Measurements from ENCODE around the gene ADIPOQ.

ADIPOQ gene

DNA sequence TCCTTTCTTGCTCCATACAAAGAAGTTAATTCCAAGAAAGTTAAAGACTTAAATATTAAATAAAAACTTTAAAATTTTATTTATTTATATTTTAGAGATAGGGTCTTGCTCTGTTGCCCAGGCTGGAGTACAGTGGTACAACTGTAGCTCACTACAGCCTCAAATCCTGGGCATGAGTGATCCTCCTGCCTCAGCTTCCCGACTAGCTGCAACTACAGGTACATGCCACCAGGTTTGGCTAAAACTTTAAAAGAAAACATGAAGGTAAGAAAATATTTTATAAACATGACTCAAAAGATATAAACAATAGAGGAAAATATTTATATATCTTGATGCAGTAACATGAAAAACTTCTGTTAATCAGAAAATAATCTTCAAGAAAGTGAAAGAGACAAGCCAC, 33.2 kb downstream of the ADIPOQ start:
- TF ChIP-seq, protein P1, sequence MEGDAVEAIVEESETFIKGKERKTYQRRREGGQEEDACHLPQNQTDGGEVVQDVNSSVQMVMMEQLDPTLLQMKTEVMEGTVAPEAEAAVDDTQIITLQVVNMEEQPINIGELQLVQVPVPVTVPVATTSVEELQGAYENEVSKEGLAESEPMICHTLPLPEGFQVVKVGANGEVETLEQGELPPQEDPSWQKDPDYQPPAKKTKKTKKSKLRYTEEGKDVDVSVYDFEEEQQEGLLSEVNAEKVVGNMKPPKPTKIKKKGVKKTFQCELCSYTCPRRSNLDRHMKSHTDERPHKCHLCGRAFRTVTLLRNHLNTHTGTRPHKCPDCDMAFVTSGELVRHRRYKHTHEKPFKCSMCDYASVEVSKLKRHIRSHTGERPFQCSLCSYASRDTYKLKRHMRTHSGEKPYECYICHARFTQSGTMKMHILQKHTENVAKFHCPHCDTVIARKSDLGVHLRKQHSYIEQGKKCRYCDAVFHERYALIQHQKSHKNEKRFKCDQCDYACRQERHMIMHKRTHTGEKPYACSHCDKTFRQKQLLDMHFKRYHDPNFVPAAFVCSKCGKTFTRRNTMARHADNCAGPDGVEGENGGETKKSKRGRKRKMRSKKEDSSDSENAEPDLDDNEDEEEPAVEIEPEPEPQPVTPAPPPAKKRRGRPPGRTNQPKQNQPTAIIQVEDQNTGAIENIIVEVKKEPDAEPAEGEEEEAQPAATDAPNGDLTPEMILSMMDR (IDR thresholded peaks at IDR 0.05) = no peak

DNA sequence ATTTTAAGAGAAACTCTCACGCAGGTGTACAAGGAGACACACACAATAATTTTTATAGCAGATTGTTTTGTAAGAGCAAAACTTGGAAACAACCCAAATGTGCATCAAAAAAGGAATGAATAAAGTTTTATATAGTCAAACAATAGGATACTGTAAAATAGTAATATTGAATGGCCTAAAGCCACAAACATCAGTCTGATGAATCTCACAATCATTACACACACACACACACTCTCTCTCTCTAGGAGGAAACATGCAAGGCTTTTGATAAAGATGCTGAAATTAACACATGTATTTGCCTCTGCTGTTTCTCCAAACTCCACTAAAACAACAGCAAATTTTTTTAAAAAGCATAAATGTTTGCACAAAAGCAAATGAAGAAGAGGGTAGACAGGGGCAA, 37.3 kb downstream of the ADIPOQ start:
- TF ChIP-seq, protein P1 (IDR thresholded peaks at IDR 0.05) = no peak

- TF ChIP-seq, protein P1 (IDR thresholded peaks at IDR 0.05) = no peak
Observed at GRCh38 chr3:186880406-186880805, 37.9 kb downstream of the ADIPOQ start.

GRCh38 chr3:186882150-186882524, 39.6 kb downstream of the ADIPOQ start:
- TF ChIP-seq, protein P1 (IDR thresholded peaks at IDR 0.05) = no peak

DNA sequence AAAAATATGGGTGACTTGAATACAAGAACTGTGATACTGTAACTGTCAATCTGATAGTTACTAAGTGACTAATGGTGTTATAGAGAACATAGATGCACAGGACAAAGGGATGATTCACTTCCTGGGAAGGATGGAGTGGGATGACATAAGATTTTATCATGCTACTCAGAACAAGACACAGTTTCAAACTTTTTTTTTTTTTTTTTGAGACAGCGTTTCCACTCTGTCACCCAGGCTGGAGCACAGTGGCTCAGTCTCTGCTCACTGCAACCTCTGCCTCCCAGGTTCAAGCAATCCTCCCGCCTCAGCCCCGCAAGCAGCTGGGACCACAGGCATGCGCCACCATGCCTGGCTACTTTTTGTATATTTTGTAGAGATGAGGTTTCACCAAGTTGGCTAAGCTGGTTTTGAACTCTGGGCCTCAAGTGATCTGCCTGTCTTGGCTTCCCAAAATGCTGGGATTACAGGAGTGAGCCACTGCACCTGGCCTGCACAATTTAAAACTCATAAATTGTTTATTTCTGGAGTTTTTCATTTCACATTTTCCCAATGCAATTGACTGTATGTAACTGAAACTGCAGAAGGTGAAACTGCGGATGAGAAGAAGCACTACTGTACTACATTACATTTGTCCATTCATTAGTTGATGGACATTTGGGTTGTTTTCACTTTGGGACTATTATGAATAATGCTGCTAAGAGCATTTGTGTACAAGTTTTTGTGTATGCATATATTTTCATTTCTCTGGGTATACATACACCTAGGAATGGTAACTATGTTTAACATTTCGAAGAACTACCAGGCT, 40.6 kb downstream of the ADIPOQ start:
- TF ChIP-seq, protein P1 (IDR thresholded peaks at IDR 0.05) = no peak

GRCh38 chr3:186883686-186884058, 41.2 kb downstream of the ADIPOQ start:
- TF ChIP-seq, protein P1 (IDR thresholded peaks at IDR 0.05) = no peak

GRCh38 chr3:186886202-186886981, 43.9 kb downstream of the ADIPOQ start:
- TF ChIP-seq, protein P1 (IDR thresholded peaks at IDR 0.05) = no peak
